Measurements from ENCODE around the gene ZFPL1. TPM values are rescaled to one million over a fixed set of nuclear protein-coding genes. Genes with fewer than 3 reads are reported as not detected.

Gene ZFPL1
- total RNA-seq, 4 donors from 2014 or later: 24.8 to 47.8 (median 36.6) TPM

DNA sequence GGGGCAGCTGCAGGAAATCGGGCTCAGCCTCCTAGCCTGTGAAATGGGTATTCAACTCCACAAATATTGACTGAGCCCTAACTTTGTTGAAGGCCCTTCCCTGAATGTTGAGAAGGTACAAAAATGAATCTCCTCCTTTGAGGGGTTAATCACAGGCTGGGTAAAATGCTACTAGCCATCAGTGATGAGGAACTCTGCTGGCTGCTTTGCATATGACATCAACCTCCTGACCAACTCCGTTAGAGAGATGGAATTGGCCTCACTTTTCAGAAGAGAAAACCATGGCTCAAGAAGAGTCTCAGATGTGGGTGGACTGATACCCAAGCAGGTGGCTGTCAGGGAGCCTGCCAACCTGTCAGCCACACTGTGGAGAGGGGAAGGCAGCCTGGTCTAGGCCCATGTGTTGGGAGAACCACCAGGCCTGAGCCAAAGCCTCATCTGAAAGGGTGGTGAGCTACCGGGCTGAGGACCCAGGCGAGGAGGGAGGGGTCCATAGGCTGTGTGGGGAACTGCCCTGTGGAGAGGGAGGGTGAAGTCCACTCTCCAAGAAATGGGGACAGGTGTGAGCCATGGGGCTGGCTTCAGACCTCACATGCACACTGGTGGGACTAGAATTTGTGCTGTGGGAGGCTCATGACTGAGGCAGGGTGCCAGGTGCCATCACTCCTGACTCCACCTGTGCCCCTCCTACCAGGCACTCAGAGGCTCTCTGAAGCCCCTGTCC lies 12.0 kb upstream of the ZFPL1 start:
- TF ChIP-seq, protein P1, sequence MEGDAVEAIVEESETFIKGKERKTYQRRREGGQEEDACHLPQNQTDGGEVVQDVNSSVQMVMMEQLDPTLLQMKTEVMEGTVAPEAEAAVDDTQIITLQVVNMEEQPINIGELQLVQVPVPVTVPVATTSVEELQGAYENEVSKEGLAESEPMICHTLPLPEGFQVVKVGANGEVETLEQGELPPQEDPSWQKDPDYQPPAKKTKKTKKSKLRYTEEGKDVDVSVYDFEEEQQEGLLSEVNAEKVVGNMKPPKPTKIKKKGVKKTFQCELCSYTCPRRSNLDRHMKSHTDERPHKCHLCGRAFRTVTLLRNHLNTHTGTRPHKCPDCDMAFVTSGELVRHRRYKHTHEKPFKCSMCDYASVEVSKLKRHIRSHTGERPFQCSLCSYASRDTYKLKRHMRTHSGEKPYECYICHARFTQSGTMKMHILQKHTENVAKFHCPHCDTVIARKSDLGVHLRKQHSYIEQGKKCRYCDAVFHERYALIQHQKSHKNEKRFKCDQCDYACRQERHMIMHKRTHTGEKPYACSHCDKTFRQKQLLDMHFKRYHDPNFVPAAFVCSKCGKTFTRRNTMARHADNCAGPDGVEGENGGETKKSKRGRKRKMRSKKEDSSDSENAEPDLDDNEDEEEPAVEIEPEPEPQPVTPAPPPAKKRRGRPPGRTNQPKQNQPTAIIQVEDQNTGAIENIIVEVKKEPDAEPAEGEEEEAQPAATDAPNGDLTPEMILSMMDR (IDR thresholded peaks at IDR 0.05; ENCODE audit: low read depth): no peak

DNA sequence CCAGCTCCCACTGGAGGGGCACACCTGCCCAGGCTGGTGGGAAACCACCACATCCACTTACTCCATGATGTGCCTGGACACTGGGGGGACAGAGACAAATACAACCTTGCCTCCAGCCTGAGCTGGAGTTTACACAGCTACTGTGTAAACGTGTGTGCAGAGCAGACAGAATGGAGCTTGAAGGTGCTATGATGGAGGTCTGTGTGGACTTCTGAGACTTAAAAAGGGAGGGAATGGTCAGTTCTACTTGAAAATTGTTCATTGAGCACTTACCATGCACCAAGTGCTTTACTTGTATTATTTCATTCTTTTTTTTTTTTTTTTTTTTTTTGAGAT lies 11.4 kb upstream of the ZFPL1 start:
- TF ChIP-seq, protein P1 (IDR thresholded peaks at IDR 0.05; ENCODE audit: low read depth): no peak

DNA sequence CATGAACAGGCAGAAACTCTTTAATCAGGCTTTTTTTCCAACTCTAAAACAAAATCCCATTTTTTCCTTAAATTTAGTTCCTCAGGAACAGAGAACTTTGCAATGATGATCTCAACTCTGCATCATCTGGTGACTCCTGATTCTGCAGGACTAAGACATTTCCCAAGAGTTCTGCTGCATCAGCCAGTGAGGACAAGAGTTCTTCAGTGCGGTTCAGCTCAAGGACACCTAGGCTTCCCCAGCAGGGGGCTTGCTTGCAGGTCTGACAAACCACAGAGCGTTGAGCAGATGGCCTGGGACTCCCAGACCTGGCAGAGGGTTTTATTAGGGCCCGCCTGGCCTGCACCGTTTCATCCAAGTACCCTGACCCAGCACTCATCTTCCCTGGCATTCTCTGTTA lies 6.6 kb upstream of the ZFPL1 start:
- TF ChIP-seq, protein P1 (IDR thresholded peaks at IDR 0.05; ENCODE audit: low read depth): no peak

DNA sequence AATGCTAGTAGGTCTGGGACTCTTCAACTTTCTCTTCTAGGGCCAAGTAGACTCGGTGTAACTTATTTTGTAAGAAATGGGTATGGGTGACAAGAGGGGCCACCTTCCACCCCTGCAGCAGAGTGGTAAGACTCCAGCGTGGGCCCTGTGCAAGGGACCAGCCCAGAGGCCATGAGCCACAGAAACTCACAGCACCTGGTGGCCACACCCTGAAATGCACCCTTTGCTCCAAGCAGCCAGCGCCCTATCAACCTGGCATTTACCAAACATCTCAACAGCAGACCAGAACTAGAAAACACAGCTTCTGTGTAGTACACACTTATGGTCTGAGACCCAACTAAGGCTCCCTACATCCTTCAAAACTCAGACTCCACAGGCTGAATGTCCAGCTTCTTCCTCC lies 5.9 kb upstream of the ZFPL1 start:
- TF ChIP-seq, protein P1 (IDR thresholded peaks at IDR 0.05; ENCODE audit: low read depth): no peak

DNA sequence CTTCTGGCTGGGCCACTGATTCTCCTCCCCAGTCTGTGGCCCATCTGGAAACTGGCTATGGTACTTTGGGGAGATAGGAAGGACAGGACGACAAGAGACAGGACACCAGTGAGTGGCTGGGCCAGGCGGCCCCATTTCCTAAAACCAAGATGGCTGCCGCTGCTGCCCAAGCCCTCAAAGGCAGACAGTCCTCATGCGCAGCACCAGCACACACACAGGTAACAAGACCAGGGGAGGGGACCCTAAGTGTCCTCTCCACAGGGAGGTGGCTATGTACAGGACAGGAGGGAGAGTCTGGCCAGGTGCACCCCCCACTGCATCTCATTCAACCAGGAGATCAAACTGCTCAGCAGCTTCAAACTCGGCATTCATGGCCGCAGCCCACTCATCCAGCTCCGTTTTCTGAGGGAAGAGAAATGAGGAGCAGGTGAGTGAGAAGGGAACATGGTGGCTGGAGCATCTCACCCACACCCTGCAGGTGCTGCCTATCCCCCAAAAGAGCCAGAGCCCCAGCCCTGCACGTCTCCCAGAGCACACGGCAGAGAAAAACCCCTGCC lies 5.2 kb upstream of the ZFPL1 start:
- TF ChIP-seq, protein P1 (IDR thresholded peaks at IDR 0.05; ENCODE audit: low read depth): no peak

DNA sequence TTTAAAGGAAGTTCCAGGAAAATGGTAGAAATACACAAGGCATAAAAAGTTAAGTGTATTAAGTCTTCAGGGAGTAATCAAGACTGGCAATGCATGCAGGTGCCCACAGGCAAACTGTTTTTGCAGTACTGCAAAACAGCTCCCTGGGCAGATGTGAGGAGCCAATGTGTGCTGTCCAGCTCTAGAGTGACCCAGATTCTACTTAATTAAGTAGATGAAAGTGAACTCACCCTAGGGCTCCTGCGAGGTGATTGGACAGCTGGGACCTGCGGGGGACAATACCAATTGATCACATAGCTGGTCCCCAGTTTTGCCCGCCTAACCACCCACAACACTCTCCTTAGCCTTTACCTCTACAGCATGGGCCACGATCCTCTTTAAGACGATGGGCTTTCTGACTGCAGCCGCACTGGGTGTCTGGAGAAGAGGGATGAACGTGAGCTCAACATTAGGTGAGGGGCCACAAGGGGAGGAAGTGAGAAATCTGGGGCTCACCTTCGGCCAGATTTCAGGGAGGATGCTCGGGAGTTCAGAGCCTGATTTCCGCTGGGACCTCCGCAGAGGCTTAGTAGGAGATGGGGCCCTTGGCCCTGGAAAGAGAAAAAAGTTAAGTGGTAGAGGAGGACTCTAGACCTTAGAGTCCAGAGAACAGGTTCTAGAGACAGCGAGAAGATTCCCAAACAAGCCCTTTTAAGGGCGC lies 738 bp upstream of the ZFPL1 start:
- TF ChIP-seq, protein P1 (IDR thresholded peaks at IDR 0.05; ENCODE audit: low read depth): no peak

DNA sequence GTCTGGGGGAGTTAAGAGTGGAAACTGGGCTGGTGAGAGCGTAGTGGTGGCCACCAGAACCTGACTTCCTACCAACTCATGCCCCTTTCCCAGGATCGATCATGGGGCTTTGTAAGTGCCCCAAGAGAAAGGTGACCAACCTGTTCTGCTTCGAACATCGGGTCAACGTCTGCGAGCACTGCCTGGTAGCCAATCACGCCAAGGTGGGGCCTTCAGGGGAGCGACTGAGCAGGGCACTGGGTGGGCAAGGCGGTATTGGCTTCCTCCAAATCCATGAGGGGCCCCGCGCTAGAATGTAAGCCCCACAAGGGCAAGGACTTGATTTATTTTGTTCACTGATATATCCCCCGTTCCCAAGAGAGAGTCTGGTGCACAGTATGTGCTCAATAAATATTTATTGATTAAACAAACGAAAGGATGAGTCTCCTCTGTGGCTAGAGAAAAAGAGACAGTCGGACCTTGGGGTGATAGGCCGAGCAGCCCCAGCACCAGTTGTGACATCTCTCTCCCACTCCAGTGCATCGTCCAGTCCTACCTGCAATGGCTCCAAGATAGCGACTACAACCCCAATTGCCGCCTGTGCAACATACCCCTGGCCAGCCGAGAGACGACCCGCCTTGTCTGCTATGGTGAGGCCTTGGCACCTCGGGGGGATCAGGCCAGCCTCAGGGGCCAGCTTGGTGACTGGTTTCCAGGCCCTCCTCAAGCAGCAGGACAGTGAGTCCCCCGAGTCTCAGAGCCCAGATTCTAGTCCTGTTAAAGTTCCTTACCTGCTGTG lies 765 bp downstream of the ZFPL1 start:
- TF ChIP-seq, protein P1 (IDR thresholded peaks at IDR 0.05; ENCODE audit: low read depth): no peak
